ENCODE measurements around the gene RFNG. TPM values are rescaled to one million over a fixed set of nuclear protein-coding genes. Genes with fewer than 3 reads are reported as not detected.

Gene RFNG
- total and polyA plus RNA-seq, 10 of the 15 experiments (the other 5 are each of a cell fraction or from before 2014, with no cell fraction given), result 0.10 to 19.6 (median 6.2) TPM

DNA sequence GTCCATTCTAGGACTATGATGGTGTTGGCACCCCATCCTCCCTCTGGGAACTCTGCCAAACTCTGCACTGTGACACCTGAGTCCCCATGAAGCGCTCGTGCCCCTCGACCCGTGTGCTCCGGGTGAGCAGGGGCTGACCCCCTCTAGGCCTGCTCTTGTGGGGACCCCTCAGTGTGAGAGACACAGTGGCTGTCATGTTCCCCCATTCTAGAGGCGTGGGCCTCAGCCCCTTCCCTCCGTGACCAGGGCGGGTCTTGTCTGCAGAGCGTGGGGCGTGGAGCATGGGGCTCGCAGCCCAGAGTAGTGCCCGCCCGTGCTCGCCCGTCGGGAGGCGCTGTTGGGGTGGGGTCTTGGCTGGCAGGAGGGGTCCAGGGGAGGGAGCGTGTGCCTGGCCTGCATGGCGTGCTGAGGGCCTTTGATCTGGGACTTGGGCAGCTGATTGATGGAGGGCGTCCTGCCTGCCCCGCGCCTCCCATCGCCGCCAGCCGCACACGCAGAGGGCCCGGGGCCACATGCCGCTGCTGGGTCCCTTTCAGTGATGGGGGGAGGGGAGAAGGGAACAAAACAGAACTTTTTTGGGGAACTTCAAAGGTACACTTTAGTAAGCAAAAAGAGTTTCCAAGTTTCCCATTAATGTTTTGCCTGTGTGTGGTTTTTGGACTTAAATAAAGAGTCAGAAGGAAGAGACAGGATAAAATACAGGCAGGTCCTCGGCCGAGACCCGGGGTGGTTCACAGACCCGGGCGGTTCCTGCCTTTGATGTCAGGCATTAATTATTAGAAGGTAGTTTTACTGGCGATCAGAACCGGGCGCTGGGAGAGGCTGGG is 51.4 kb downstream of the RFNG start (continued):
- TF ChIP-seq SMARCA5 (IDR thresholded peaks at IDR 0.05) (no peak), ZNF207 (IDR thresholded peaks at IDR 0.05; ENCODE audit: borderline replicate concordance) (no peak), ZBTB40 (IDR thresholded peaks at IDR 0.05; ENCODE audit: borderline replicate concordance) (no peak), JUND (IDR thresholded peaks at IDR 0.05; ENCODE audit: low read depth, low read length) (no peak)

- in situ Hi-C loops (cut with MboI) (no loop called here), intact Hi-C loops (cut with micrococcal nuclease; ENCODE audit: unreplicated experiment) (no loop called here)
- SMC1A ChIA-PET (ENCODE audit: uncharacterized antibody, unreplicated experiment), result no interaction called here
- no peak overlapping the region for H3K27ac ChIP-seq (ENCODE audit: control insufficient read depth, insufficient read depth)
- 77% methylated on average over 11 of the region's 12 CpGs for WGBS (ENCODE audit: insufficient coverage, insufficient replicate concordance, low lambda C conversion rate, missing lambda C conversion rate)
- CTCF ChIA-PET, result no interaction called here
- POLR2A ChIA-PET, result no interaction called here
- H3K9ac ChIP-seq (ENCODE audit: control insufficient read depth, insufficient read depth, low read length), result no peak overlapping the region
- no peaks in the 10 kb centered on the region for H4K20me1 ChIP-seq (ENCODE audit: control insufficient read depth, insufficient read depth)
- peaks cover 0 to 3% of the 10 kb centered on the region in 2 experiments; a peak in 3 of 4 replicates for H3K36me3 ChIP-seq (ENCODE audit: control insufficient read depth in 2 of 2, insufficient read depth in 2 of 2, low read length in 1 of 2)
- no peak for FAIRE-seq
- no peaks in the 10 kb centered on the region for H3K4me1 ChIP-seq (ENCODE audit: control insufficient read depth, insufficient read depth, low read length)
- no peaks in the 10 kb centered on the region for H3K79me2 ChIP-seq (ENCODE audit: control insufficient read depth, insufficient read depth, low read length)
- RAD21 ChIA-PET (ENCODE audit: unreplicated experiment), result no interaction called here
- H3K4me2 ChIP-seq (ENCODE audit: control insufficient read depth, insufficient read depth), result no peak overlapping the region
- ATAC-seq, result no peak
- H3K27me3 ChIP-seq (replicated peaks in 1 of 2; ENCODE audit: control insufficient read depth in 2 of 2, insufficient read depth in 2 of 2, low read length in 1 of 2), result no peaks in the 10 kb centered on the region
- DNase-seq (ENCODE audit: low read depth, low spot score), result no peak
- H3K4me3 ChIP-seq, result no peak overlapping the region
- BruUV-seq (replicated peaks), result no TSS peak
- no peaks in the 10 kb centered on the region for H3K9me3 ChIP-seq (replicated peaks; ENCODE audit: control insufficient read depth, insufficient read depth, low read length)
- H2AFZ ChIP-seq (ENCODE audit: control insufficient read depth, low read depth, low read length), result no peak overlapping the region
- TF ChIP-seq HDAC6 (IDR thresholded peaks at IDR 0.05; ENCODE audit: unreplicated experiment), result no peak
- TF ChIP-seq, protein P1, sequence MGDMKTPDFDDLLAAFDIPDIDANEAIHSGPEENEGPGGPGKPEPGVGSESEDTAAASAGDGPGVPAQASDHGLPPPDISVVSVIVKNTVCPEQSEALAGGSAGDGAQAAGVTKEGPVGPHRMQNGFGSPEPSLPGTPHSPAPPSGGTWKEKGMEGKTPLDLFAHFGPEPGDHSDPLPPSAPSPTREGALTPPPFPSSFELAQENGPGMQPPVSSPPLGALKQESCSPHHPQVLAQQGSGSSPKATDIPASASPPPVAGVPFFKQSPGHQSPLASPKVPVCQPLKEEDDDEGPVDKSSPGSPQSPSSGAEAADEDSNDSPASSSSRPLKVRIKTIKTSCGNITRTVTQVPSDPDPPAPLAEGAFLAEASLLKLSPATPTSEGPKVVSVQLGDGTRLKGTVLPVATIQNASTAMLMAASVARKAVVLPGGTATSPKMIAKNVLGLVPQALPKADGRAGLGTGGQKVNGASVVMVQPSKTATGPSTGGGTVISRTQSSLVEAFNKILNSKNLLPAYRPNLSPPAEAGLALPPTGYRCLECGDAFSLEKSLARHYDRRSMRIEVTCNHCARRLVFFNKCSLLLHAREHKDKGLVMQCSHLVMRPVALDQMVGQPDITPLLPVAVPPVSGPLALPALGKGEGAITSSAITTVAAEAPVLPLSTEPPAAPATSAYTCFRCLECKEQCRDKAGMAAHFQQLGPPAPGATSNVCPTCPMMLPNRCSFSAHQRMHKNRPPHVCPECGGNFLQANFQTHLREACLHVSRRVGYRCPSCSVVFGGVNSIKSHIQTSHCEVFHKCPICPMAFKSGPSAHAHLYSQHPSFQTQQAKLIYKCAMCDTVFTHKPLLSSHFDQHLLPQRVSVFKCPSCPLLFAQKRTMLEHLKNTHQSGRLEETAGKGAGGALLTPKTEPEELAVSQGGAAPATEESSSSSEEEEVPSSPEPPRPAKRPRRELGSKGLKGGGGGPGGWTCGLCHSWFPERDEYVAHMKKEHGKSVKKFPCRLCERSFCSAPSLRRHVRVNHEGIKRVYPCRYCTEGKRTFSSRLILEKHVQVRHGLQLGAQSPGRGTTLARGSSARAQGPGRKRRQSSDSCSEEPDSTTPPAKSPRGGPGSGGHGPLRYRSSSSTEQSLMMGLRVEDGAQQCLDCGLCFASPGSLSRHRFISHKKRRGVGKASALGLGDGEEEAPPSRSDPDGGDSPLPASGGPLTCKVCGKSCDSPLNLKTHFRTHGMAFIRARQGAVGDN (IDR thresholded peaks at IDR 0.05), result no peak
- TF ChIP-seq HDGF (IDR thresholded peaks at IDR 0.05), result no peak
- TF ChIP-seq ZNF207 (IDR thresholded peaks at IDR 0.05; ENCODE audit: borderline replicate concordance), result no peak
- TF ChIP-seq ZBTB4 (CRISPR knock-in tag; IDR thresholded peaks at IDR 0.05), result no peak
- TF ChIP-seq NFIC (IDR thresholded peaks at IDR 0.05; ENCODE audit: low read depth, low read length), result no peak
- no peak for TF ChIP-seq SMAD1 (IDR thresholded peaks at IDR 0.05; ENCODE audit: low read depth, partially characterized antibody)
Measured at GRCh38 chr17:81999587-81999975, 52.0 kb downstream of the RFNG start.
